PFSK-1 (cell line): Measurements from ENCODE around the gene TBX1.

Experiments used
- FOXP2 ChIP-seq: optimal IDR thresholded peaks from 2 replicates; pipeline ENCODE3; 2011; ENCODE audit warnings: borderline replicate concordance, control low read depth, inconsistent platforms; ENCODE audit not compliant: insufficient read depth; ENCODE audit errors: extremely low read length, extremely low read depth
- POLR2AphosphoS5 ChIP-seq: IDR thresholded peaks from 2 replicates; pipeline ENCODE4 v1.6.1; 2012; ENCODE audit warnings: low read depth, mild to moderate bottlenecking, control low read depth, low read length, moderate library complexity
- SIN3A ChIP-seq: IDR thresholded peaks from 2 replicates; pipeline ENCODE4 v1.6.1; 2012; ENCODE audit warnings: mild to moderate bottlenecking, low read length, moderate library complexity, borderline replicate concordance; ENCODE audit not compliant: insufficient read depth
- TAF1 ChIP-seq: IDR thresholded peaks from 2 replicates; pipeline ENCODE4 v1.6.1; 2012; ENCODE audit warnings: low read length, control low read depth, borderline replicate concordance; ENCODE audit not compliant: insufficient read depth
- TF ChIP-seq, protein P1 (sequence below), 2 experiments: IDR thresholded peaks; 2 replicates each; pipeline versions ENCODE4 v1.6.1 to v1.8.0; 2011 to 2012; ENCODE audit warnings: low read depth in 2 of 2, low read length in 2 of 2, control low read depth in 1 of 2, inconsistent platforms in 1 of 2, mild to moderate bottlenecking in 1 of 2, moderate library complexity in 1 of 2; ENCODE audit not compliant: insufficient read depth in 1 of 2

TBX1 gene

GRCh38 chr22:19776433-19777031 is 16.0 kb downstream of the TBX1 start:
- TF ChIP-seq FOXP2 (no peak), POLR2AphosphoS5 (no peak), SIN3A (no peak), TAF1 (no peak)
- TF ChIP-seq, protein P1, sequence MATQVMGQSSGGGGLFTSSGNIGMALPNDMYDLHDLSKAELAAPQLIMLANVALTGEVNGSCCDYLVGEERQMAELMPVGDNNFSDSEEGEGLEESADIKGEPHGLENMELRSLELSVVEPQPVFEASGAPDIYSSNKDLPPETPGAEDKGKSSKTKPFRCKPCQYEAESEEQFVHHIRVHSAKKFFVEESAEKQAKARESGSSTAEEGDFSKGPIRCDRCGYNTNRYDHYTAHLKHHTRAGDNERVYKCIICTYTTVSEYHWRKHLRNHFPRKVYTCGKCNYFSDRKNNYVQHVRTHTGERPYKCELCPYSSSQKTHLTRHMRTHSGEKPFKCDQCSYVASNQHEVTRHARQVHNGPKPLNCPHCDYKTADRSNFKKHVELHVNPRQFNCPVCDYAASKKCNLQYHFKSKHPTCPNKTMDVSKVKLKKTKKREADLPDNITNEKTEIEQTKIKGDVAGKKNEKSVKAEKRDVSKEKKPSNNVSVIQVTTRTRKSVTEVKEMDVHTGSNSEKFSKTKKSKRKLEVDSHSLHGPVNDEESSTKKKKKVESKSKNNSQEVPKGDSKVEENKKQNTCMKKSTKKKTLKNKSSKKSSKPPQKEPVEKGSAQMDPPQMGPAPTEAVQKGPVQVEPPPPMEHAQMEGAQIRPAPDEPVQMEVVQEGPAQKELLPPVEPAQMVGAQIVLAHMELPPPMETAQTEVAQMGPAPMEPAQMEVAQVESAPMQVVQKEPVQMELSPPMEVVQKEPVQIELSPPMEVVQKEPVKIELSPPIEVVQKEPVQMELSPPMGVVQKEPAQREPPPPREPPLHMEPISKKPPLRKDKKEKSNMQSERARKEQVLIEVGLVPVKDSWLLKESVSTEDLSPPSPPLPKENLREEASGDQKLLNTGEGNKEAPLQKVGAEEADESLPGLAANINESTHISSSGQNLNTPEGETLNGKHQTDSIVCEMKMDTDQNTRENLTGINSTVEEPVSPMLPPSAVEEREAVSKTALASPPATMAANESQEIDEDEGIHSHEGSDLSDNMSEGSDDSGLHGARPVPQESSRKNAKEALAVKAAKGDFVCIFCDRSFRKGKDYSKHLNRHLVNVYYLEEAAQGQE (IDR thresholded peaks at IDR 0.05; ENCODE audit: insufficient read depth in 1 of 2, low read depth in 2 of 2, low read length in 2 of 2): no peak

DNA sequence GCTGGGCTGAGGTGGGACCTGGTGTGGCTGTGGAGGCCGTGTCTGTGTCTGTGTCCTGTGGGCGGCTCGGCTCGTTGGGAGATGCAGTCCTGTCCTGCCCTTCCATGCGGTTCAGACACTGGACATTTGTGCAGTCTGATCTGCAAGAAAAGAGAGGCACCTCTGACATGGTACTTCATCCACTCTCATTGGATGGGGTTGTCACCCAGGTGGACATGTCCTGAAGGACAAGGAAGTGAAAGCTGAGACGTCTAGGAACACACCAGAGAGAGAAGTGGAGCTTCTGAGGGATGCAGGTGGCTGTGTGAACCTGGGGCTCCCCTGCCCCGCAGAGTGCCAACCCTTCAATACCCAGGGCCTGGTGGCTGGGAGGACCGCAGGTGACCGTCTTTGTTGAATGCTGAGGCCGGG is 18.4 kb downstream of the TBX1 start:
- TF ChIP-seq, protein P1 (IDR thresholded peaks at IDR 0.05; ENCODE audit: insufficient read depth in 1 of 2, low read depth in 2 of 2, low read length in 2 of 2): no peak
- TF ChIP-seq FOXP2: no peak
- TF ChIP-seq POLR2AphosphoS5: no peak
- TF ChIP-seq TAF1: no peak
- TF ChIP-seq SIN3A: no peak

GRCh38 chr22:19779685-19780268 is 19.2 kb downstream of the TBX1 start:
- TF ChIP-seq SIN3A (no peak), TAF1 (no peak), POLR2AphosphoS5 (no peak), FOXP2 (no peak)
- TF ChIP-seq, protein P1 (IDR thresholded peaks at IDR 0.05; ENCODE audit: insufficient read depth in 1 of 2, low read depth in 2 of 2, low read length in 2 of 2): no peak

DNA sequence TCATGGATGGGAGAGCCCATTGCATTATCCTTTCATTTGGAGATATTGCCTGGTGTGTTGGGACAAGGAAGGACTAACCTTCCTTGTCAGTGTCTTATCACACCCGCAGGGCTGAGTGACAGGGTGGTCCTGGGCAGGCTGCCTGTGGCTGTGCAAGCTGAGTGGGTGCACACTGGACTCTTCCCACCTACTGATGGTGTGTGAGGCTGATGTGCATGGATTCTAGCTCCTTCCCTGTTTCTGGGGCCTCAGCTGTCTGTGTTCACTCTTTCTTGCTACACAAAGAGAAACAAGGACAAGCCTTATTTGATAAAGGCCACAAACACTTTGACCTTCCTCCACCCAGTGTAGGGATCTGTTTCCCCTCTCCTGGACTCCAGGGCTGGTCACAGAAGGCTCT is 22.0 kb downstream of the TBX1 start:
- TF ChIP-seq TAF1 (no peak), SIN3A (no peak), FOXP2 (no peak), POLR2AphosphoS5 (no peak)
- TF ChIP-seq, protein P1 (IDR thresholded peaks at IDR 0.05; ENCODE audit: insufficient read depth in 1 of 2, low read depth in 2 of 2, low read length in 2 of 2): no peak
